GM19455 (cell line): ENCODE data around the gene ZNF670.
A peak's percentile ranks its signal among the peaks of the same experiment; 100 is the strongest.
"Not testable (repeated sequence)": the region's sequence is repeated elsewhere in the genome, so short reads cannot be mapped to it uniquely, and the experiment has no call there.

ENCODE experiments used
- ATAC-seq: cut with Tn5 transposase; IDR thresholded peaks from one replicate; pipeline ENCODE4 v1.9.1; 2021; ENCODE audit not compliant: unreplicated experiment

Gene ZNF670

GRCh38 chr1:247078258-247079140, at the start of gene ZNF670:
Gene ZNF670, minus strand, starts transcription at chr1:247078811. Its CDS starts 215 bp downstream, at chr1:247078596.
- ATAC-seq = peak; percentile 100

GRCh38 chr1:247127519-247128282, 49.1 kb upstream of the ZNF670 start:
- ATAC-seq = not testable (repeated sequence)

- ATAC-seq = peak; percentile 66
Measured at GRCh38 chr1:247126601-247127000, 48.0 kb upstream of the ZNF670 start.

- ATAC-seq = peak; percentile 98
Measured at GRCh38 chr1:247126166-247126565, 47.6 kb upstream of the ZNF670 start.

- no peak for ATAC-seq
Measured at GRCh38 chr1:247121382-247121781, 42.8 kb upstream of the ZNF670 start.

GRCh38 chr1:247120408-247120668, 41.7 kb upstream of the ZNF670 start:
- not testable (repeated sequence) for ATAC-seq

GRCh38 chr1:247119600-247120407, 41.2 kb upstream of the ZNF670 start:
- no peak for ATAC-seq

GRCh38 chr1:247118946-247119446, 40.4 kb upstream of the ZNF670 start:
- ATAC-seq = no peak

GRCh38 chr1:247115545-247115944, 36.9 kb upstream of the ZNF670 start:
- no peak for ATAC-seq

- ATAC-seq = no peak
Measured at GRCh38 chr1:247115141-247115510, 36.5 kb upstream of the ZNF670 start.

GRCh38 chr1:247114351-247115140, 35.9 kb upstream of the ZNF670 start:
- ATAC-seq = no peak

GRCh38 chr1:247113733-247114271, 35.2 kb upstream of the ZNF670 start:
- ATAC-seq = no peak

GRCh38 chr1:247113094-247113497, 34.5 kb upstream of the ZNF670 start:
- ATAC-seq = no peak

- no peak for ATAC-seq
Measured at GRCh38 chr1:247112479-247112781, 33.8 kb upstream of the ZNF670 start.

GRCh38 chr1:247111700-247112478, 33.3 kb upstream of the ZNF670 start:
- ATAC-seq = no peak

- ATAC-seq = no peak
Measured at GRCh38 chr1:247111259-247111699, 32.7 kb upstream of the ZNF670 start.

- no peak for ATAC-seq
Measured at GRCh38 chr1:247110627-247111258, 32.1 kb upstream of the ZNF670 start.

GRCh38 chr1:247107694-247108093, 29.1 kb upstream of the ZNF670 start:
- no peak for ATAC-seq

GRCh38 chr1:247105966-247106365, 27.4 kb upstream of the ZNF670 start:
- ATAC-seq = no peak
